BLaER1 (cell line): Measurements from ENCODE around the gene PLK5.

Experiments
- H3K27ac ChIP-seq: shearing (Covaris generic); formaldehyde crosslinking; 2 replicates; pipeline ENCODE4 v1.8.1; 2022
- H3K27me3 ChIP-seq: shearing (Covaris generic); formaldehyde crosslinking; 2 replicates; pipeline ENCODE4 v1.8.1; 2022
- H3K36me3 ChIP-seq: shearing (Covaris generic); formaldehyde crosslinking; 2 replicates; pipeline ENCODE4 v1.8.1; 2022
- H3K4me1 ChIP-seq: shearing (Covaris generic); formaldehyde crosslinking; 2 replicates; pipeline ENCODE4 v1.8.1; 2022
- H3K4me2 ChIP-seq: shearing (Covaris generic); formaldehyde crosslinking; 2 replicates; pipeline ENCODE4 v1.8.1; 2022
- H3K4me3 ChIP-seq: shearing (Covaris generic); formaldehyde crosslinking; 2 replicates; pipeline ENCODE4 v1.8.1; 2022
- H3K9ac ChIP-seq: shearing (Covaris generic); formaldehyde crosslinking; 2 replicates; pipeline ENCODE4 v1.8.1; 2022
- H3K9me3 ChIP-seq: shearing (Covaris generic); formaldehyde crosslinking; 2 replicates; pipeline ENCODE4 v1.8.1; 2022
- H4K20me1 ChIP-seq: shearing (Covaris generic); formaldehyde crosslinking; 2 replicates; pipeline ENCODE4 v1.8.1; 2022
- Cebpa-rat ChIP-seq: shearing (Covaris generic); IDR thresholded peaks from 2 replicates; pipeline ENCODE4 v1.8.1; 2022

PLK5 gene

GRCh38 chr19:1507192-1507660 is 16.7 kb upstream of the PLK5 start:
- peaks cover 30% of the 10 kb centered on the region for H4K20me1 ChIP-seq
- H3K27me3 ChIP-seq: peaks cover 52% of the 10 kb centered on the region
- peaks cover 63% of the 10 kb centered on the region for H3K4me1 ChIP-seq
- no peaks in the 10 kb centered on the region for H3K36me3 ChIP-seq
- H3K27ac ChIP-seq: peak overlapping the region; percentile 81
- no peaks in the 10 kb centered on the region for H3K9me3 ChIP-seq
- peak overlapping the region; percentile 89 for H3K4me2 ChIP-seq
- no peak for TF ChIP-seq Cebpa-rat
- peak overlapping the region; percentile 69; the same call in 1 of the 2 replicates for H3K4me3 ChIP-seq
- H3K9ac ChIP-seq: no peak overlapping the region

GRCh38 chr19:1507763-1508506 is 15.9 kb upstream of the PLK5 start:
- Histone ChIP-seq H3K27me3 (peaks cover 52% of the 10 kb centered on the region), H3K4me1 (peaks cover 64% of the 10 kb centered on the region), H3K9me3 (no peaks in the 10 kb centered on the region), H3K36me3 (no peaks in the 10 kb centered on the region), H3K4me3 (peak overlapping the region; percentile 69), H3K9ac (peak overlapping the region; percentile 75; the same call in 1 of the 2 replicates), H4K20me1 (peaks cover 31% of the 10 kb centered on the region), H3K4me2 (peak overlapping the region; percentile 89), H3K27ac (peak overlapping the region; percentile 81)
- no peak for TF ChIP-seq Cebpa-rat

- H3K4me2 ChIP-seq: peak overlapping the region; percentile 89
These were observed 15.4 kb upstream of the PLK5 start for GRCh38 chr19:1508507-1508856.

GRCh38 chr19:1509602-1510441 is 14.1 kb upstream of the PLK5 start:
- H3K27me3 ChIP-seq: peaks cover 44% of the 10 kb centered on the region
- peaks cover 51% of the 10 kb centered on the region for H3K4me1 ChIP-seq
- TF ChIP-seq Cebpa-rat: no peak
- H3K4me2 ChIP-seq: peak overlapping the region; percentile 89
- no peak overlapping the region for H3K27ac ChIP-seq
- no peaks in the 10 kb centered on the region for H3K9me3 ChIP-seq
- H4K20me1 ChIP-seq: peaks cover 31% of the 10 kb centered on the region
- no peak overlapping the region for H3K9ac ChIP-seq
- no peak overlapping the region for H3K4me3 ChIP-seq
- no peaks in the 10 kb centered on the region for H3K36me3 ChIP-seq

More at GRCh38 chr19:1508507-1508856, 15.4 kb upstream of the PLK5 start:
- H4K20me1 ChIP-seq: peaks cover 31% of the 10 kb centered on the region
- peak overlapping the region; percentile 69 for H3K4me3 ChIP-seq
- H3K9ac ChIP-seq: no peak overlapping the region
- H3K27me3 ChIP-seq: peaks cover 52% of the 10 kb centered on the region
- no peak for TF ChIP-seq Cebpa-rat
- no peak overlapping the region for H3K27ac ChIP-seq
- H3K9me3 ChIP-seq: no peaks in the 10 kb centered on the region
- peaks cover 59% of the 10 kb centered on the region for H3K4me1 ChIP-seq
- no peaks in the 10 kb centered on the region for H3K36me3 ChIP-seq

- Histone ChIP-seq H3K9ac (no peak overlapping the region), H4K20me1 (peaks cover 31% of the 10 kb centered on the region), H3K27ac (no peak overlapping the region), H3K27me3 (peaks cover 41% of the 10 kb centered on the region), H3K4me1 (peaks cover 51% of the 10 kb centered on the region), H3K36me3 (no peaks in the 10 kb centered on the region), H3K9me3 (no peaks in the 10 kb centered on the region), H3K4me3 (peak overlapping the region; percentile 36; the same call in 1 of the 2 replicates), H3K4me2 (peak overlapping the region; percentile 89)
- no peak for TF ChIP-seq Cebpa-rat
These were observed 13.5 kb upstream of the PLK5 start for GRCh38 chr19:1510442-1510806.

- Histone ChIP-seq H3K27me3 (peaks cover 41% of the 10 kb centered on the region), H4K20me1 (peaks cover 31% of the 10 kb centered on the region), H3K27ac (no peak overlapping the region), H3K36me3 (no peaks in the 10 kb centered on the region), H3K4me3 (peak overlapping the region; percentile 36; the same call in 1 of the 2 replicates), H3K9me3 (no peaks in the 10 kb centered on the region), H3K4me2 (peak overlapping the region; percentile 89), H3K9ac (no peak overlapping the region), H3K4me1 (peaks cover 51% of the 10 kb centered on the region)
- no peak for TF ChIP-seq Cebpa-rat
These were observed 13.1 kb upstream of the PLK5 start for GRCh38 chr19:1510807-1511206.

GRCh38 chr19:1511318-1512317 is 12.3 kb upstream of the PLK5 start:
- peaks cover 31% of the 10 kb centered on the region for H4K20me1 ChIP-seq
- H3K4me3 ChIP-seq: no peak overlapping the region
- no peaks in the 10 kb centered on the region for H3K36me3 ChIP-seq
- peak overlapping the region; percentile 89 for H3K4me2 ChIP-seq
- H3K9ac ChIP-seq: no peak overlapping the region
- H3K9me3 ChIP-seq: no peaks in the 10 kb centered on the region
- peaks cover 50% of the 10 kb centered on the region for H3K4me1 ChIP-seq
- no peak for TF ChIP-seq Cebpa-rat
- peaks cover 41% of the 10 kb centered on the region for H3K27me3 ChIP-seq
- no peak overlapping the region for H3K27ac ChIP-seq

- Histone ChIP-seq H4K20me1 (peaks cover 31% of the 10 kb centered on the region), H3K9ac (no peak within 1 kb of the TSS), H3K4me2 (peak within 1 kb of the TSS; percentile 29), H3K9me3 (no peaks in the 10 kb centered on the region), H3K27ac (no peak within 1 kb of the TSS), H3K4me3 (no peak within 1 kb of the TSS), H3K36me3 (no peaks in the 10 kb centered on the region), H3K4me1 (peaks cover 41% of the 10 kb centered on the region), H3K27me3 (peaks cover 41% of the 10 kb centered on the region)
- TF ChIP-seq Cebpa-rat: no peak
These were observed 11.0 kb upstream of the PLK5 start, which contains the start of gene ADAMTSL5 for GRCh38 chr19:1512671-1513498. Gene ADAMTSL5 (minus strand): TSS chr19:1513019. CDS start chr19:1510943, 2,076 bp downstream.
